GM21381 (cell line): ENCODE data around the gene ZMIZ1.

ENCODE experiments used
- ATAC-seq: cut with Tn5 transposase; IDR thresholded peaks from one replicate; pipeline ENCODE4 v1.9.1; 2021; ENCODE audit warnings: mild to moderate bottlenecking, moderate library complexity; ENCODE audit not compliant: unreplicated experiment

The ZMIZ1 gene

GRCh38 chr10:79183468-79183865, 114.7 kb downstream of the ZMIZ1 start:
- ATAC-seq = no peak

DNA sequence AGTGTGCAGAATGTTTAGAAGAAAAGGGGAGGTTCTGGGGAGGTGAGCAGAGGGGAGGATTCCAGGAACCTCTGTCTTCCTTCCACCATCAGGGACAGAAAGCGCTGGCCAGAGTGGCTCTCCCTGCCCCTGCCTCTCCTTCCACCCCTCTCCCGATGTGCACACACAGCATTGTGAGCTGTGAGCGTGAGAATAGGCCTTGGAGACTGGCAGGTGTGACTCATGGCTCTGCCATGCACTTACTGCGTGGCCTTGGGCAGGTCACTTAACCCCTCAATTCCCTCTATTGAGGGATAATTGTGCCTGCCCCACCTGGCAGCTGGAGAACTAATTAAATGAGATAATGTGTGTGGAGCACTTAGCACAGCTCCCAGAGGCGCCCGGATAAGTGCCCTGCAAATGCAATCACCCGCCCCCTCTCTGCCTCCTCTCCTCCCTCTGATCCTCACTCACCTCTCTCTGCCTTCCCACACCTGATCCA, 115.4 kb downstream of the ZMIZ1 start:
- no peak for ATAC-seq

DNA sequence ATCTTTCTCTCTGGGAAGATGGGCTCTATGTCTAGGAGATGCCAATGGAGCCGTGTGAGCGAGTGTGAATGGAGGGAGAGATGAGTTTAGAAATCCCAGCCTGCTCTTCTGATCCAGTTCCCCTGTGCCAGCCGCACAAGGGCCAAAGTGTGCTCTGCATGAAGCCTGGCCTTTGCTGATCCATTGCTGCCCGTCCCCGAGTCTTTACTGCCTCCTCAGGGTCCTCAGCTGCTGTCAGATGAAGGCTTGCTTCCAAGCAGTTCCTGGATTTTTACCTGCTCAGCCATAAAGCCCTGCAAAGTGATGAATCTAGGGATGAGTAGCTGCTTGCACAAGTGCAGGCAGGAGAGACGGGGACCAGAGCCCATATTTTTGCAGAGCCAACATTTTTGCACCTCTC, 115.9 kb downstream of the ZMIZ1 start:
- no peak for ATAC-seq

- no peak for ATAC-seq
Observed at GRCh38 chr10:79185067-79185774, 116.5 kb downstream of the ZMIZ1 start.

DNA sequence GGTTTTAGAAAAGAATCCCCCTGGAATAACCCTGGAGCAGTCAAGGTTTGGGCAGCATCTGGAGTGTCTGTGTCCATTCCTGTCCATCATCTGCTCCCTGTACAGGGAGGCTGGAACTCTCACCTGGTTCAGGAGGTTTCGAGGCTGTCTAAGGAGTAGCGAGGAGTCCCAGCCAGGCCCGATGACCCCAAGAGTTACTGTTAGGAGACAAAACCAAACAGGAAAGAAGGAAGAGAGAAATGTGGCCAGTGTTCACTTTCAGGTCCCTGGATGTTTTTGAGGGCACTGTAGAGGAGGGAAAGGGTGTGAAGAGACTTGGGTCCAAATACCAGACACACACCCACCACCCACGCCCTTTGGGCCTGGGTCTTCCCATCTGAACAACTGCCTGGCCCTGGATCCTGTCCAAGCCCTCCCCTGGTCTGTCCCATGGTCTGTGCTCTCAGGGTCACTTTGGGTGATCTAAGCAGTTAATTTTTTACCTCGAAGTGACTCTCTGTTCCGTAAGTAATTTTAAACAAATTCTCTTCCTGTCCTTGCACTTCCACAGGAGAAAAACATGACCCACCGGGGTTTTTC, 117.1 kb downstream of the ZMIZ1 start:
- no peak for ATAC-seq

- no peak for ATAC-seq
Observed at GRCh38 chr10:79186486-79187120, 117.8 kb downstream of the ZMIZ1 start.

GRCh38 chr10:79187121-79187940, 118.6 kb downstream of the ZMIZ1 start:
- no peak for ATAC-seq

- ATAC-seq = no peak
Observed at GRCh38 chr10:79188154-79188965, 119.6 kb downstream of the ZMIZ1 start.

DNA sequence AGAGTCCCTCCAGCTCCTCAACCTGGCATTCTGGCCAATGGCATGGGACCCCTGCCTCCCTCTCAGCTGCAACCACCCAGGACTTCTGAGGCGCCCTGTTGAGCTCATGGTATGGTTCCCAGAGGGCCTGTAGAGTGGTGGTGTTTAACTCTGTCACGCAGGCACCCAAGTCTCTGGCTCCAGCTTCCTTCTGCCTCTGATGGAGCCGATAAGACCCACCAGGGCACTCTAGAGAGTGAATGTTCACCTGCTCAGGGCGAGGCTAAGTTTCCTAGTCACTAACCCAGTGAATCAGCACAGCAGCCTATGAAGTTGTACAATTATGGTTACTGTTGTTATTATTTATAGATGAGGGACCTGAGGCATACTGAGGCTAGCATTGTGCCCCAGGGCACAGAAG, 120.4 kb downstream of the ZMIZ1 start:
- ATAC-seq = no peak

- ATAC-seq = no peak
Observed at GRCh38 chr10:79189853-79190435, 121.2 kb downstream of the ZMIZ1 start.

GRCh38 chr10:79190740-79191261, 122.0 kb downstream of the ZMIZ1 start:
- no peak for ATAC-seq

DNA sequence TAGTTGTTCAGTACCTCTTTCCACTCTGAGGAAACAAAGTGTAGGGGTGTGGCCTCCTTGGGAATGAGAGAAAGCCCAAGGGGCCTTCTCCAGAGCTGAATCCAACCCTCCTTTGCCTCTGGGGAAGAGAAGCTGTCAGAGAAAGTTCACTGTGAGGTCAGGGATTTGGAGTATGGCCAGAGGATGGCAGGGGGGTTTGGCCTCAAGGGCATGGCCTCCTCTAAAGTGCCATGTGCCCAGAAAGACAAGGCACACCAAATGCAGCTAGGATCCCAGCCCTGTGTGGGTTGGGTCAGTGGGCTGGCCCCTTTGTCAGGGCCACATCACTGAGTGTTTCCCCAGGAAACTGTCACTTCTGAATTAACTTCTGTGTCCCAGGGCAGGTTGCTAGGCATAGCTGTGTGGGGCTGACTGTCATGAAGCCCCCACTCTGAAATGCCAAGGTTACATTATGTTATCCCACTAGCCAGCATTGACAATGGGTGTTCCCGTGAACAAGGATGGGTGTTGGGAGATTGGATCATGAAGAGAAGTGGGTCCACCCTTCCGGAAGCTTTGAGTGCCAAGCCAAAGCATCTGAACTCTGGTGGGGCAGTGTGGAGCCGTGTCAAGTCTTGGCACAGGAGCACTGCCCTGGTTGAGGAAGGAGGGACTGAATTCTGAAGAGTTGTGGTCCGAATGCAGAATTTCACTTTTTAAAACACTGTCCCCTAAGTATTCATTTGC, 123.3 kb downstream of the ZMIZ1 start:
- ATAC-seq = no peak

GRCh38 chr10:79192677-79193003, 123.9 kb downstream of the ZMIZ1 start:
- no peak for ATAC-seq

DNA sequence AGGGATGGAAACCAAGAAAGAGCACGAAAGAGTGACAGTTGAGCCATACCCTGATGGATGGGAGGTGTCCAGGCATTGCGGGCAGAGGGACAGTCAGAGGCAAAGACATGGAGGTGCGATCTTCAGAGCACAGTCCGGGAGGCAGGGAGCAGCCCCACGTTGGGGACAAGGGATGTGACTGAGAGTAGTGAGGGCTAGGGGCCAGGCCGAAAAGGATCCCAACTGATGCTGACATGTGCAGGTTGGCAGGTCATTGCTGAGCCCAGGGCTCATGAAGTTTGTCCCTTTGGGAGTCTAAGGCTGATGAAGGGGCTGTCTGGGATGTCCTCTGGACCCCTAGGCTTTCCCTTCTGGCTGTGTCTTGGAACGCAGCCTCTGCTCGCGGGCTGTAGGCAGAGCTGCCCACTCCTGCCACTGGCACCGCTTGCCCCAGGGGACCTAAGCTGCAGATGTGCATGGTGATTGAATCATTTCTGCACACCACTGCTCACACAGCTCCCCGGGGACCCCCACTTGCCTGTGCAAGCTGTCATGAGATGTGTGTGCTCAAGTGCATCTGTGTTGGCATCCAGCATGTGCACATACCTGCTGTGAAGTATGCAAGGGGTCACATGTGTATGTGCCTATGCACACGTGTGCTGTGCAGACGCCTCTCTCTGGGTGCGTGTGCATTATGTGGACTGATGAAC, 125.1 kb downstream of the ZMIZ1 start:
- no peak for ATAC-seq

DNA sequence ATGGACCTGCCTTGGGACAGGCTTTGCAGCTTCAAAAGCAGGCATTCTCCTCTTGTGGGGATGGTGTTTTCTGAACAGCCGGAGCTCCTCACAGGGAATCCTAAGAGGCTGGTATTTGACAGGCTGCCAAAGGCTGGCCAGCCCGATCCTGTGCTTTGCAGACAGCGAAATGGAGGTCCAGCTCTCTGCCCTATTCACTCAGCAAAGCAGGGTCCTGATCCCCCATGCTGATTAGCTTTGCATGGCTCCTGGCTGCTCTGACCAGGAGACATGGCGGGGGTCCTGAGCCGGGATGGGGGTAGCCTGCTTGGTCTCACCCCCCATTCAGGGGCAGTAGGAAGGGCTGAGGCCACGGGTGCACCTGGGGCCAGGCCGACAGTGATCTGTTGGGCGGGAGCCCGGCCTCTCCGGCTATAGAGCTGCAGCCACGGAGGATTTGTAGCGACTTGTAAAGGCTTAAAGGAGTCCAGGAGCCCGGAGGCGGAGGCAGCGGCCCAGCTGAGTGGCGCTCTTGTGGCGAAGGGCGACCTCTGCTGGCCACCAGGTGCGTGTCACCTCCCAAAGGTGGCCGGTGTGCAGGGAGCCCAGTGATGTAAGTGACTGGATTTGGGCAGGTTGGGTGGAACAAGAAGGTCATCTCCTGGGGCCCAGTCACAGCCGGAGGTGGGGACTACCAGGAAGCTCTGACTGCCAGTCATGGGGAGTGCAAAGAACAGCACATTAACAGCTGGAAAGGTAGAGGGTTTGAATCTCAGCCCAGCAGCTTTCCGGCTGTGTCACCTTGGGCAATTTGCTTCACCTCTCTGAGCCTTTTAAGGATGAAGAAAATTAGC, 126.5 kb downstream of the ZMIZ1 start:
- peak; percentile 71 for ATAC-seq

DNA sequence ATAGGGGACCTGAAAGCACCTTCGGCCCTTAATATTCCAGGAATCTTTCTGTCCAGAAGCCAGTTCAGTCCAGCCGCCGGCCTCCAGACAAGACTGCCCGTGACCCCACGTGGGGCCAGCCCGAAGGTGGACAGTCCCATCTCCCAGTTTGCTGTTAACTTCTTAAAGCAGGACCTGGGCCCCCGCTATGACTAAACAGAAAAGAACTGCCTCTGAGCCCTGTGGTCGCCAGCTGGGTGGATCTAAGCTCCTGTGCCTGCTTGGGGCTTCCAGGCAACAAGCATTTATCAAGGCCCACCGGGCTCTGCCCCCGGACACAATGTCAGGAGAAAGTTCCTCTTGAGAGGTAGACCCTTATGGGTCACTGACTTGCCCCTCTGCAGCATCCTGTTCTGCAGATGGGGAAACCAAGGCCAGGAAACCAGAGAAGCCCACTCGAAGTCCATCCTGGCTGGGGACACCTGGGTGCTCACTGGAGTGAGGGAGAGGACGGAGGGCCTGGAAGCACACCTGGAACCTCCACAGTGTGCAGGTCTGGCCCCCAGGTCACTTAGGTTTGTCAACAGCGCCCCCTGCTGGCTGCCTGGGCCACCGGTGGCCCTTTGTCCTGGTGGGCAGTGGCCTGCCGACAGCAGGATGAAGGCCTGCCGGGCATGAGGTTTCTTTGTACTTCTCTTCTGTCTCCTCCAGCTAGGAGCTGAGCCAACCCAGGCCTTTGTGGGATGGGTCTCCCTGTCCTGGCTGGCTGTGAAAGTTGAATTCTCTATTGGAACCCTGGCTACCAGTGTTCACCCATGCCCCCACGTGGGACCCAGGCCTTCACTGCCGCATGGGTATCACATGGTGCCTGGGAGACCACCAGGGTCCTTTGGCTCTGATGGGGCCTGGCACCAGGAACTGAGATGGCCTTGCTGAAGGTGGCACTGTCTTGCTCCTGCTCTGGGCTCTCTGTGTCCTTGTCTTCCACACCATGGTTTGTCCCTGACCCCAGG, 128.0 kb downstream of the ZMIZ1 start:
- ATAC-seq = no peak

DNA sequence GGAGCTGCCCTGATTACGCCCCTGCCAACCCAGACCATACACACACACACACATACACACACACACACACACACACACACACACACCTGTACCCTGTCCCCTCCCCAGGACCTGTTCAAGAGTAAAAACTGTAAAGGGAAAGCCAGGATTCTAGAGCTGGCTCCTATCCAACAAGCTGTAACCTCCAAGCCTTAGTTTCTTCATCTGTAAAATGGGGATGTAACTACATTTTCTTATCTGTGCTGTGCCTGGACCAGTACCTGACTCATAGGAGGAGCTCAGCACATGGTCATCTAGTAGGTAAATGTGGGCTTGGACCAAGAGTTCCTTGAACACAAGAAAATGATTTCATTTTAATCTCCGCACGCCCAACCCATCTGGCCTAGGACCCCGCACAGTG, 128.8 kb downstream of the ZMIZ1 start:
- ATAC-seq = no peak
